GM12872 (cell line): ENCODE results near the gene ARPIN.

Source experiments
- TF ChIP-seq, protein P1 (sequence below): IDR thresholded peaks from 3 replicates; pipeline ENCODE4 v1.5.1; 2011; ENCODE audit warnings: low read depth, mild to moderate bottlenecking, low read length, moderate library complexity; ENCODE audit not compliant: insufficient read depth

Gene ARPIN

DNA sequence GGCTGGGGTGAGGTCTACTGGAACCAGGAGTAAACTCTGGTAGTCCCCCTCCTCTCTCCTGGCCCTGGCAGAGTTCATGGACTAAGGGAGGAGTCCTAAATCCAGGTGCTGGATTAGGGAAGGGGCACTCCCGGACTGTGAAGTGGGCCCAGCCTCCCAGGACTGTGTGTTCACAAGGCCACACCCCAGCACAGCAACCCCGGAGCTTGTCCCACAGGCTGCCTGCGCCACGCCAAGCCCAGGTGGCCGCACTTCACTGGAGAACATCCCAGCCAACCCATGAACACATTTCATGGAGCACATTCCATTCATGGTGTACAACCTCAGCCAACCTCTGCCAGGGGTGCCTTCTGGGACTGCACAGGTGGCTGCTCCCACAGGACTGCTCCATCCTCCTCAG lies 8.2 kb downstream of the ARPIN start:
- TF ChIP-seq, protein P1, sequence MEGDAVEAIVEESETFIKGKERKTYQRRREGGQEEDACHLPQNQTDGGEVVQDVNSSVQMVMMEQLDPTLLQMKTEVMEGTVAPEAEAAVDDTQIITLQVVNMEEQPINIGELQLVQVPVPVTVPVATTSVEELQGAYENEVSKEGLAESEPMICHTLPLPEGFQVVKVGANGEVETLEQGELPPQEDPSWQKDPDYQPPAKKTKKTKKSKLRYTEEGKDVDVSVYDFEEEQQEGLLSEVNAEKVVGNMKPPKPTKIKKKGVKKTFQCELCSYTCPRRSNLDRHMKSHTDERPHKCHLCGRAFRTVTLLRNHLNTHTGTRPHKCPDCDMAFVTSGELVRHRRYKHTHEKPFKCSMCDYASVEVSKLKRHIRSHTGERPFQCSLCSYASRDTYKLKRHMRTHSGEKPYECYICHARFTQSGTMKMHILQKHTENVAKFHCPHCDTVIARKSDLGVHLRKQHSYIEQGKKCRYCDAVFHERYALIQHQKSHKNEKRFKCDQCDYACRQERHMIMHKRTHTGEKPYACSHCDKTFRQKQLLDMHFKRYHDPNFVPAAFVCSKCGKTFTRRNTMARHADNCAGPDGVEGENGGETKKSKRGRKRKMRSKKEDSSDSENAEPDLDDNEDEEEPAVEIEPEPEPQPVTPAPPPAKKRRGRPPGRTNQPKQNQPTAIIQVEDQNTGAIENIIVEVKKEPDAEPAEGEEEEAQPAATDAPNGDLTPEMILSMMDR, result no peak

DNA sequence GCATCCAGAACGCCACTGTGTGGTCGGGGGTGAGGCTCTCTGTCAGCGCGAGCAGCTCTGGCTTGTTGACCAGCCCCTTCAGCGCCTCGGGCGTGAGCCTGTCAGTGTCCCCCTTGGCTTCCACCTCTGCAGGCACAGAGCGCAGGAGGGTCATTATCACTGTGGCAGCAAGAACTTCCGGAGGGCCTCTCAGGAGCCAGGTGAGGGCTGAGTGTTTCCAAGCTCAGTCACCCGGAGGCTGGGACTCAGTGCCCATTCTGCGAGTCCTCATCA lies 9.0 kb downstream of the ARPIN start:
- TF ChIP-seq, protein P1, result no peak

DNA sequence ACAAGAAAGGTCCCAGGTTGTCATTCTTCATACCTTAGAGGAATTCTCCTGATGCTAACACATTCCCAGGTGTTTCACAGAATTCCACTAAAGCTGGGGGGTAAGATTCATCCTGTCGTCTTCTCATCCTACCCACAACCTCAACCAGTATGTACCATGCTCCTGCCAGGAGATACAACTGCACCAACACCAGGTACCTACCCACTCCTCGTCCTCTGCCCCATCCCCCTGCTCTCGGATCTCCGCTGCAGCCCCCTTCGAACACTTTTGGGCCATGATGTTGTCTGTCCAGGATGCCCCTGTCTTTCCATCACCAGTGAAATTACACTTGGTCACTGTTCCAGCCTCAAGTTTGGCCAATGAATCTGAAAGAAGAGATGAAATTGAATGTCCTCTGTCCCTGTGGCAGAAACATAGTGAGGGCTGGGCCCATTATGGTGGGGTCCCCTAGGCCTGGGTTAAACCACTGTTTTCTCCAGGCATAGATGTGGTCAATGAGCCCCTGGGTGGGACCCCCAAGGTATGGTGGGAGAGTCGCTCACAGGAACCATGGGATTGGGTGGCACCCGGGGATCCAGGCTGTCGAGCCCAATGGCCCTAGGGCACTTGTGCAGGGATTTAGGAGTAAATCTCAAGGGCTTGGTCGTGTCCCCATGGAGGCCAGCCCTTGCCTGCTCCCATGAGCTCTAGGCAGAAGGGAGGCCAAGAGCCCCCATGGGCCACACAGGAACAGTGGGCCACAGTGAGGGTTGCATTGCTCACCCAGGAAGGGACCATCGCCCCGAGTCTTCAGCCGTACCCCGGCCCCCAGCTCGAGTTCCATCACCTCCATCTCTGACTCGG lies 9.5 kb downstream of the ARPIN start:
- TF ChIP-seq, protein P1, result no peak

DNA sequence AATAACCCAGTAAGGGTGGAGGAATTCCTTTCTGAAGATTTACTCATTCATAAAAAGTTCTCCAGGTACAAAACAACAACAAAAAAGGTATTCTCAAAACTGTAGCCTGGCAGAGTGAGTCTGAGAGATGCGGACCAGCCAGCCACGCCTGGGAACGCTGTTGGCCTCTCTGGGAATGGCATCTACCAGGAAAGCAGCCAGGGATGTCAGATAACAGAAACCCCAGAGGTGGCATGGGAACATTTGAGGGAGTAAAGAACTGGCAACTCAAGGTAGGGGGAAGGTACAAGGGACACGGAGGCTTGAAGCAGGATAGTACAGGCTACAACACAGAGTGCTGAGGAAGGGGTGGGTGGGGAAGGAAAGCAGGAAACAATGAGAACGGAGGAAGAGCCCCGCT lies 11.9 kb downstream of the ARPIN start:
- TF ChIP-seq, protein P1, result no peak

DNA sequence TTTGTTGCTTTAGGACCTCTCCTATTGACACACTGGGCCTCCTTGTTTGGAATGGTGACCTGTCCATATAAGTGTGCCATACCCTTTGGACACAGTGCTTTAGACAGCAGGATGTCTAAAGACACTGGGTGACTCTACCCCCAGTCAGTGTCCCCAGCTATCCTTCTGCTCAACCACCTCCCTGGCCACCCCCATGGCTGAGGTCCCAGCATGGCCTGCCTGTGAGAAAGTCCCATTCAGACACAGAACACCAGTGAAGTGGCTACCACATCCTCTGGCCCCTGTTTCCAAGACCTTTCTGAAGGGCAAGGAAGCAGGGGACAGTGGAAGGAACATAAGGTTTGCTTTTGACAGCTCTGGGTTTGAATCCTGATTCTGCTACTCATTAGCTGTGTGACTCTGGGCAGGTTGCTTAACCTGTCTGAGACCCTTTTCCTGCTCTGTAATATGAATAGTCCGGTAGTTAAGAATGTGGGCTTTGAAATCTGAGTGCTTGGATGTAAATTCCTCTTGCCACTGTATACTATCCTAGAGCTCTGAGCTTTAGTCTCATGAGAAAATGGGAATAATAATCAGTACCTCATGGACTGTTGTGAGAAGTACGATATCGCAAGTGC lies 12.7 kb downstream of the ARPIN start:
- TF ChIP-seq, protein P1, result no peak

DNA sequence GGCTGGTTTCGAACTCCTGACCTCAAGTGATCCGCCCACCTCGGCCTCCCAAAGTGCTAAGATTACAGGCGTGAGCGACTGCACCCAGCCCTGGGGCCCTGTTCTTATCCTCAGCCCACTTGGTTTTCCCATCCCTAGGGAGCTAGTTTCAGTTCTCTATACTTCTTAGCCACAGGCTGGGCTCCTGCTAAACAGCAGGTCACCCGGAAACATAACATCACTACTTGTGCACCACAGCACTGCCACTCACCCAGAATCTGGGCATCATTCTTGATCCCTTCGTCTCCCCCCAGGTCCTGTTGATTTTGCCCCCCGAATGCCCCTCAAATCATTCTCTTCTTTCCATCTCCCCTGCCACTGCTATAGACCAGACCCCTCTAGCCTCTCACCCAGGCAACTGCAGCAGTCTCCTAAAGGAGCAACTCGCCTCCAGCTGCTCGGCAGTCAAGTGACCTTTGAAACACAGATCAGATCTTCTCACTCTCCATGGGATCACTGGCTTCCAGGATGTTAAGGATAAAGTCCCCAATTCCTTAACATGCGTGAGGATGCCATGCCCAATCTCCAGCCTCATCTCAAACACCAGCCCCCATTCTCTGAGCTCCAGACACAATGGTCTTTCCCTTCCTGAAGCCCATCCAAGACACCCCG lies 13.3 kb downstream of the ARPIN start:
- TF ChIP-seq, protein P1, result no peak

DNA sequence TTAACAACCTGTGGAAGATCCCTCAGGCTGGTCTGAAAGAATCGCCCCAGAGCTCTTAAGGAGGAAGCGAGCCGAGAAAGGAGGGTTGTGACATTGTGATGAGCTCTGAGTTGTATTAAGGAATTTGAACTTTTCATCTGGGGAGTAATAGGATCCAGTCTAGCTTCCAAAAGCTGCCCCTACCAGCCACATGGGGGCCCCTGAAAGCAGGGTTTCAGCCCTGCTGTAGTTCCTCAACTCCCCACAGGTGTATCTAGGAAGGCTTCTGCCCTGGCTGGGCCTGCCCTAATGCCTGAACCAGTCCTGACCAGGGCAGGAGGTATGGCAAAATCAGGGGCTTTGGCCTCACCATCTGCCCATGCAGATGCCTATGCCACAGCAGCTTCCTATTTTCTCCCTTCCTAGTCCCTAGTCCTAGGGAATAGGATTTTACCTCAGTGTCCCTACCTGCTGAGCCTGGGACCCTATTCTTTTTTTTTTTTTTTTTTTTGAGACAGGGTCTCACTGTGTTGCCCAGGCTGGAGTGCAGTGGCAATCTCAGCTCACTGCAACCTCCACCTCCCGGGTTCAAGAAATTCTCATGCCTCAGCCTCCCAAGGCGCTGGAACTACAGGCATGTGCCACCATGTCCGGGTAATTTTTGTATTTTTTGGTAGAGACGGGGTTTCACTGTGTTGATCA lies 14.0 kb downstream of the ARPIN start:
- TF ChIP-seq, protein P1, result peak; percentile 91
